ENCODE data around the gene STXBP4. TPM values are rescaled to one million over a fixed set of nuclear protein-coding genes. Genes with fewer than 3 reads are reported as not detected.

The STXBP4 gene, protein sequence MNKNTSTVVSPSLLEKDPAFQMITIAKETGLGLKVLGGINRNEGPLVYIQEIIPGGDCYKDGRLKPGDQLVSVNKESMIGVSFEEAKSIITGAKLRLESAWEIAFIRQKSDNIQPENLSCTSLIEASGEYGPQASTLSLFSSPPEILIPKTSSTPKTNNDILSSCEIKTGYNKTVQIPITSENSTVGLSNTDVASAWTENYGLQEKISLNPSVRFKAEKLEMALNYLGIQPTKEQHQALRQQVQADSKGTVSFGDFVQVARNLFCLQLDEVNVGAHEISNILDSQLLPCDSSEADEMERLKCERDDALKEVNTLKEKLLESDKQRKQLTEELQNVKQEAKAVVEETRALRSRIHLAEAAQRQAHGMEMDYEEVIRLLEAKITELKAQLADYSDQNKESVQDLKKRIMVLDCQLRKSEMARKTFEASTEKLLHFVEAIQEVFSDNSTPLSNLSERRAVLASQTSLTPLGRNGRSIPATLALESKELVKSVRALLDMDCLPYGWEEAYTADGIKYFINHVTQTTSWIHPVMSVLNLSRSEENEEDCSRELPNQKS
- polyA plus RNA-seq, result 3.0 to 5.6 TPM (median 4.2 TPM) in 3 replicates
- polyA plus RNA-seq (2011; ENCODE audit: low read depth), result 0.87 TPM
- polyA plus RNA-seq (2011; cell fraction: cytosol; rRNA removed), result 2.4 and 3.2 TPM in 2 replicates
- polyA plus RNA-seq (2011; cell fraction: nucleus; rRNA removed), result 6.0 and 6.2 TPM in 2 replicates
- polyA plus RNA-seq (2012; ENCODE audit: low replicate concordance), result 0.61 and 2.7 TPM in 2 replicates
- polyA minus RNA-seq, result 1.8 to 14.3 TPM (median 5.2 TPM) in 3 replicates
- polyA minus RNA-seq (2011; cell fraction: cytosol; rRNA and poly(A)+ RNA removed), result 3.5 TPM
- polyA minus RNA-seq (2011; cell fraction: nucleus; rRNA and poly(A)+ RNA removed), result 4.7 and 11.9 TPM in 2 replicates

DNA sequence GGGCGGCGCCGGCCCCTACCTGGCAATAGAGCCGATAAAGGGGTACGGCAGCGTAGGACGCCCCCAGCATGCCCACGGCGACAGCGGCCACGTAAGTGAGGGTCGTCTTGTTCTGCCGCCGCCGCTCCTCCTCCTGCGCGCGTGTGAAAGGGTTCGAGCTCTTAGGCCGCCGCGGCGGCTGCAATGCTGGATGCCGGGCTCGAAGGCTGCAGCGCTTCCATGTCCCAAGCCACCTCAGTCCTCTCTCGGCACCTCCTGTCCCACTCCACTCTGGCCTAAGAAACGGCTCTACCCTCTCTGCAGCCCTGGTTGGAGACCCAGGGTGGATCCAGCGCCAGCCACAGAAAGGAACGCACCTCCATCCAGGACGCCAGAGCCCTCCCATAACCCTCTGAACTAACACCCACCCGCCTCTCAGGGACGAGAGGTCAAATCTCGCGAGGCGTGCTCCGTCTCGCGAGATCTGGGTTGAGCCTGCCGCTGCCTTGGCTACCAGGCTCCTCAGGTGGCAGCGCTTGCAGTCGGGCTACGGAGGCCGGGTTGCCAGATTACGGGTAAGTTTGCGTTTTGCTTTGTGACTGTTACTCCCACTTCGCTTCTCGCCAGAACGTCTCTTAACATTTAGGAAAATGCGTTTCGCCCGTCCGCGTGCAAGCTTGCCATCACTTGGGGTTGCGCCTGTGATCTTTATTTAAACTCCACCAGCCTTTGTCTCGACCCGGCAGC, at the start of gene STXBP4, which contains the start of gene COX11:
TSS of gene STXBP4 (plus strand) at position 504 of the 726 bp plus-strand sequence. CDS start 17,455 bp downstream, outside the sequence.
TSS of gene COX11 (minus strand) at position 393 of the 726 bp plus-strand sequence. CDS start at position 385, 8 bp downstream.
- Histone ChIP-seq H3K4me1 (ENCODE audit: control insufficient read depth, extremely low read depth, insufficient read depth, low read length) (peaks cover 14% of the 10 kb centered on the region), H3K27me3 (ENCODE audit: control insufficient read depth, extremely low read depth, insufficient read depth, low read length) (no peaks in the 10 kb centered on the region), H3K27ac (ENCODE audit: control insufficient read depth, insufficient read depth, low read length) (peak within 1 kb of the TSS; percentile 80), H3K36me3 (ENCODE audit: control insufficient read depth in 2 of 2, extremely low read depth in 1 of 2, insufficient read depth in 2 of 2, low read length in 2 of 2) (peaks cover 0 to 2% of the 10 kb centered on the region in 2 experiments), H3K9ac (ENCODE audit: control insufficient read depth, extremely low read depth, insufficient read depth, low read length) (peak within 1 kb of the TSS; percentile 91), H3K9me3 (ENCODE audit: control insufficient read depth, low read depth, low read length) (no peaks in the 10 kb centered on the region), H3K4me2 (ENCODE audit: control insufficient read depth, extremely low read depth, insufficient read depth, low read depth, low read length) (peak within 1 kb of the TSS; percentile 98), H3K9me1 (ENCODE audit: control insufficient read depth, extremely low read depth, insufficient read depth, low read length) (no peaks in the 10 kb centered on the region), H4K20me1 (ENCODE audit: control insufficient read depth, extremely low read depth, insufficient read depth, low read length) (no peaks in the 10 kb centered on the region), H2AFZ (ENCODE audit: control insufficient read depth, low read length) (peak within 1 kb of the TSS; percentile 99), H3K79me2 (ENCODE audit: control insufficient read depth, insufficient read depth, low read length) (peaks cover 40% of the 10 kb centered on the region), H3K4me3 (ENCODE audit: control insufficient read depth in 2 of 3, extremely low read depth in 1 of 3, insufficient read depth in 2 of 3, low read depth in 1 of 3, low read length in 3 of 3) (peak within 1 kb of the TSS; percentile 94 to 97 (median 96))
- TF ChIP-seq, protein P1, sequence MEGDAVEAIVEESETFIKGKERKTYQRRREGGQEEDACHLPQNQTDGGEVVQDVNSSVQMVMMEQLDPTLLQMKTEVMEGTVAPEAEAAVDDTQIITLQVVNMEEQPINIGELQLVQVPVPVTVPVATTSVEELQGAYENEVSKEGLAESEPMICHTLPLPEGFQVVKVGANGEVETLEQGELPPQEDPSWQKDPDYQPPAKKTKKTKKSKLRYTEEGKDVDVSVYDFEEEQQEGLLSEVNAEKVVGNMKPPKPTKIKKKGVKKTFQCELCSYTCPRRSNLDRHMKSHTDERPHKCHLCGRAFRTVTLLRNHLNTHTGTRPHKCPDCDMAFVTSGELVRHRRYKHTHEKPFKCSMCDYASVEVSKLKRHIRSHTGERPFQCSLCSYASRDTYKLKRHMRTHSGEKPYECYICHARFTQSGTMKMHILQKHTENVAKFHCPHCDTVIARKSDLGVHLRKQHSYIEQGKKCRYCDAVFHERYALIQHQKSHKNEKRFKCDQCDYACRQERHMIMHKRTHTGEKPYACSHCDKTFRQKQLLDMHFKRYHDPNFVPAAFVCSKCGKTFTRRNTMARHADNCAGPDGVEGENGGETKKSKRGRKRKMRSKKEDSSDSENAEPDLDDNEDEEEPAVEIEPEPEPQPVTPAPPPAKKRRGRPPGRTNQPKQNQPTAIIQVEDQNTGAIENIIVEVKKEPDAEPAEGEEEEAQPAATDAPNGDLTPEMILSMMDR (optimal IDR thresholded peaks at IDR 0.05 in 1 of 3, IDR thresholded peaks at IDR 0.05 in 1 of 3, conservative IDR thresholded peaks at IDR 0.05 in 1 of 3; ENCODE audit: extremely low read depth in 1 of 3, insufficient read depth in 2 of 3, low read length in 3 of 3), result peak in 1 of 3 experiments; percentile 42
- TF ChIP-seq EZH2 (IDR thresholded peaks at IDR 0.05; ENCODE audit: low read length), result no peak
- dilution Hi-C loops (cut with MboI; ENCODE audit: extremely low pct_ligation_motif_present, low sequenced_read_pairs), result no loop called here
- FAIRE-seq (no peak), DNase-seq (ENCODE audit: low read depth, low spot score) (peak; percentile 93)

DNA sequence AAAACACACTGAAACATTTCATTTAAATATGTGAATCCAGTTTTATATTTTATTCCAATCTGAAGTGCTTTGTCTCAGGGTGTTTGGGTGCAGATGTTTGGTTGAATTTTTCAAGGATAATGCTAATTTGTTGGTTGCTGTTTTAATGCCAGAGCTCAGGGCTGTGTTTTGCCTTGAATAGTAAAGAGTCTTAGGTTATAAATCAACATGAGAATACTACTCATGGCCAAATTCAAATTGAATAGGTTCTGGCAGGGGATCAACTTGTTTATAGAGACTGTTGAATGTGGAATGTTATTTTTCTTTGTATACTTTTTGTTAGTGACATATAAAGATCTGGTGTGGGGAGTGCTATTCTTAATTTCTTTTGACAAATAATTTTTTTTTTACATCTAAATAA, 49.1 kb upstream of the STXBP4 start:
- no peak for FAIRE-seq
- no peak for DNase-seq (ENCODE audit: low read depth, low spot score)

More for the DNA sequence above, 49.1 kb upstream of the STXBP4 start:
- H3K36me3 ChIP-seq (ENCODE audit: control insufficient read depth in 2 of 2, extremely low read depth in 1 of 2, insufficient read depth in 2 of 2, low read length in 2 of 2), result peaks cover 9 to 20% of the 10 kb centered on the region in 2 experiments
- H4K20me1 ChIP-seq (ENCODE audit: control insufficient read depth, extremely low read depth, insufficient read depth, low read length), result no peaks in the 10 kb centered on the region
- H3K9me1 ChIP-seq (ENCODE audit: control insufficient read depth, extremely low read depth, insufficient read depth, low read length), result no peaks in the 10 kb centered on the region
- H3K9me3 ChIP-seq (ENCODE audit: control insufficient read depth, low read depth, low read length), result no peaks in the 10 kb centered on the region
- no peaks in the 10 kb centered on the region for H3K27me3 ChIP-seq (ENCODE audit: control insufficient read depth, extremely low read depth, insufficient read depth, low read length)
- no peak overlapping the region for H3K4me3 ChIP-seq (ENCODE audit: control insufficient read depth in 2 of 3, extremely low read depth in 1 of 3, insufficient read depth in 2 of 3, low read depth in 1 of 3, low read length in 3 of 3)
- no peaks in the 10 kb centered on the region for H3K79me2 ChIP-seq (ENCODE audit: control insufficient read depth, insufficient read depth, low read length)
- H3K4me1 ChIP-seq (ENCODE audit: control insufficient read depth, extremely low read depth, insufficient read depth, low read length), result no peaks in the 10 kb centered on the region
- H3K27ac ChIP-seq (ENCODE audit: control insufficient read depth, insufficient read depth, low read length), result no peak overlapping the region
- no peak overlapping the region for H2AFZ ChIP-seq (ENCODE audit: control insufficient read depth, low read length)
- no peak overlapping the region for H3K4me2 ChIP-seq (ENCODE audit: control insufficient read depth, extremely low read depth, insufficient read depth, low read depth, low read length)
- dilution Hi-C loops (cut with MboI; ENCODE audit: extremely low pct_ligation_motif_present, low sequenced_read_pairs), result no loop called here
- no peak overlapping the region for H3K9ac ChIP-seq (ENCODE audit: control insufficient read depth, extremely low read depth, insufficient read depth, low read length)
- TF ChIP-seq EZH2 (IDR thresholded peaks at IDR 0.05; ENCODE audit: low read length), result no peak
- TF ChIP-seq, protein P1 (optimal IDR thresholded peaks at IDR 0.05 in 1 of 3, IDR thresholded peaks at IDR 0.05 in 1 of 3, conservative IDR thresholded peaks at IDR 0.05 in 1 of 3; ENCODE audit: extremely low read depth in 1 of 3, insufficient read depth in 2 of 3, low read length in 3 of 3), result no peak
